Measurements from ENCODE around the gene BCAS1. TPM values are rescaled to one million over a fixed set of nuclear protein-coding genes. Genes with fewer than 3 reads are reported as not detected.

BCAS1 gene
- total RNA-seq, 4 donors from 2014 or later, result not detected

Small RNAs within 50 kb of the gene (small RNA-seq; reads per million reads assigned to genes)
- gene MIR4756, result not detected

Other genes starting within 250 kb of the BCAS1 start
- not detected for gene CYP24A1, start 103.4 kb upstream of the BCAS1 start, total RNA-seq
- 100 to 1,000 TPM in 1 of 4 donors, 10 to 100 TPM in 3; 53.9 to 127 (median 69.5) TPM for gene PFDN4, start 137.5 kb upstream of the BCAS1 start, total RNA-seq

Measured in subcutaneous adipose tissue (tissue), 4 donors.